Stimulated activated CD8-positive, alpha-beta memory T cell treated with anti-CD3 and anti-CD28 coated beads, Interleukin-2, amount 100 ng/mL, for 48 hours (primary cell): ENCODE data around the gene ZSWIM3.
"Not testable (repeated sequence)": the region's sequence is repeated elsewhere in the genome, so short reads cannot be mapped to it uniquely, and the experiment has no call there.

Experiments
- DNase-seq, 2 donors: peaks; one replicate each; pipeline ENCODE4 v3.0.0-alpha.2; 2020; ENCODE audit warnings: low read depth in 2 of 2

ZSWIM3 gene

DNA sequence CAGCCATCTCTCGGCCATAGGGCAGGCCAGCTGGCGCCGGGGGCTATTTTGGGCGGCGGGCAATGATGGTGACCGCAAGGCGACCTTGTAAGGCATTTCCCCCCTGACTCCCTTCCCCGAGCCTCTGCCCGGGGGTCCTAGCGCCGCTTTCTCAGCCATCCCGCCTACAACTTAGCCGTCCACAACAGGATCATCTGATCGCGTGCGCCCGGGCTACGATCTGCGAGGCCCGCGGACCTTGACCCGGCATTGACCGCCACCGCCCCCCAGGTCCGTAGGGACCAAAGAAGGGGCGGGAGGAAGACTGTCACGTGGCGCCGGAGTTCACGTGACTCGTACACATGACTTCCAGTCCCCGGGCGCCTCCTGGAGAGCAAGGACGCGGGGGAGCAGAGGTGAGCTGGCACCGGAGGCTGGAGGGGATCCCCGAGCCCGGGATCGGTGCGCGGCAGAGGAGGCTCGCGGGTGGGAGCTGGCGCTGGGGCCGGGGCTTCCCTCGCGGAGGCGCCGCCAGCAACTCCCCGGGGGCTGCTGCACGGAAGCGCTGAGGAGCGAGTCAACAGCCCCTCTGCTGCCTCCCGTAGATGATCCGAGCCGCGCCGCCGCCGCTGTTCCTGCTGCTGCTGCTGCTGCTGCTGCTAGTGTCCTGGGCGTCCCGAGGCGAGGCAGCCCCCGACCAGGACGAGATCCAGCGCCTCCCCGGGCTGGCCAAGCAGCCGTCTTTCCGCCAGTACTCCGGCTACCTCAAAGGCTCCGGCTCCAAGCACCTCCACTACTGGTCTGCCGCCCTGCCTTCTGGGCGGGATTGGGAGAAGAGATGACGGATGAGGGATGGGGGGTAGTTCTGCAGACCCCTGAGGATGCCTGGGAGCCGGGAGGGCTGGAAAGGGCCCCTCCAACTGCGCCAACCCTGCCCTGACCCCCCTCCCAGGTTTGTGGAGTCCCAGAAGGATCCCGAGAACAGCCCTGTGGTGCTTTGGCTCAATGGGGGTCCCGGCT, 33.9 kb downstream of the ZSWIM3 start, which contains the start of the genes CTSA and NEURL2:
Gene CTSA (plus strand): TSS at position 351 of the 999 bp plus-strand sequence. CDS start 234 bp downstream, at position 585.
Gene NEURL2 (minus strand): TSS at position 224 of the 999 bp plus-strand sequence. CDS start 217 bp downstream, at position 7.
- DNase-seq: peak; percentile 74 to 81

DNA sequence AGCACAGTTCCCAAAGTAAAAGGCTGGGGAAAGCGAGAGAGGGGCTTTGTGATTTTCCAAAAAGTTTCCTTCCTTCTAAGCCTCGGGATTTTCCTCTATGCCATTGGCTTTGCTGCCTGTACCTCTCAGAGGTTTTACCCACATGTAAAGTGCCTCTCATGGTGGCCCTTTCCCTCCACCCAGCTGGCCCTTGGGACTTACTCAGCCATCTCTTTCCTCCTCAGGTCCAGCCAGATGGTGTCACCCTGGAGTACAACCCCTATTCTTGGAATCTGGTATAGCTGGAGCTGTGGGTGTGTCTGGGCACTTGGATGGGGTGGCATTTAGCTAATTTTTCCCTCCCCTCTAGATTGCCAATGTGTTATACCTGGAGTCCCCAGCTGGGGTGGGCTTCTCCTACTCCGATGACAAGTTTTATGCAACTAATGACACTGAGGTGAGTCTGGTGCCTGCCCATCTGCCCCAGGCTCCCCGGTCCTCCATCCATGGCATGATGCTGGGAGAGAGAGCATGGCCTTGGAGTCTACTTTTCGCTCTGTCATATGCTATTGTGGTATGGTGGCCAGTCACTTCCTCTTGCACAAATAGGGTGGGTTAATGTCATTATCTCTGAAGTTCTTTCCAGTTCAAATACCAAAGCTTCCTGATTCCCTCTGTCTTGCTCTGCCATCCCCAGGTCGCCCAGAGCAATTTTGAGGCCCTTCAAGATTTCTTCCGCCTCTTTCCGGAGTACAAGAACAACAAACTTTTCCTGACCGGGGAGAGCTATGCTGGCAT, 34.8 kb downstream of the ZSWIM3 start:
- DNase-seq: no peak

DNA sequence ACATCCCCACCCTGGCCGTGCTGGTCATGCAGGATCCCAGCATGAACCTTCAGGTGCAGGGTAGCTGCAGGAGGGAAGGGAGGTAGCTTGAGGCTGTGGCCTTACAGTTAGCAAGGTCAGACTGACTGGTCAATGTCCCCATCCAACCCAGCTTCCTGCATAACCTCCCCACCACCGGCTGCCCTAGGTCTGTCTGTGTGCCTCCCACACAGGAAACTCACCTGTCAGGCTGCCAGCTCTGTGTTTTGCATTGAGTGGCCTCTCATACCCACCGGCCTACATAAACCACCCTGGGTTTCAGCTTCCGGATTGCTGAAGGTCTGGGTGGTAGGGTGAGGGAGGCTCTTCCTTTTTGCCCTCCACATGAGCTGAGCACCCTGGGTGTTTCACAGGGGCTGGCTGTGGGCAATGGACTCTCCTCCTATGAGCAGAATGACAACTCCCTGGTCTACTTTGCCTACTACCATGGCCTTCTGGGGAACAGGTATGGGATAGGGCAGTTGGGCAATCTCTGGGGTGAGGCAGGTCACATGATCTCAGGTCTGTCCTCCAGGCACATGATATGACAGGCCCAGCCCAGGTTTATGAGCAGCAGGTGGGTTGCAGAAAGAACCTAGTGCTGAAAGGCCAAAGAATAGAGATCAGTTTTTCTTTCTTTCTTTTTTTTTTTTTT, 35.5 kb downstream of the ZSWIM3 start:
- DNase-seq: no peak

DNA sequence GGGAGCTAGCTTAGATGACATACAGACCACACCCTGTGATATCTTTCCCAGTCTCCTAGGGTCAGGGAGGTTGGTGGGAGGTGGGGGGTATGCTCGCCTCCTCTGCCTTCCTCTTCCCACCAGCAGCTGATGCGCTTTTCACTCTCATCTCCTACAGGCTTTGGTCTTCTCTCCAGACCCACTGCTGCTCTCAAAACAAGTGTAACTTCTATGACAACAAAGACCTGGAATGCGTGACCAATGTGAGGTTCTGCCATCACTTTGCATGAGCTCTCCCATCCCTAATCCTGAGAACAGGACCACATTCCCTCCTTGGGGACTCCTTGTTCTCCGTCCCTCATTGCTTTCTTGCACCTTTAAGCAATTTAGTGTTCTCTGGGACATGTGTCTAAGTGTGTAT, 36.4 kb downstream of the ZSWIM3 start:
- no peak for DNase-seq

DNA sequence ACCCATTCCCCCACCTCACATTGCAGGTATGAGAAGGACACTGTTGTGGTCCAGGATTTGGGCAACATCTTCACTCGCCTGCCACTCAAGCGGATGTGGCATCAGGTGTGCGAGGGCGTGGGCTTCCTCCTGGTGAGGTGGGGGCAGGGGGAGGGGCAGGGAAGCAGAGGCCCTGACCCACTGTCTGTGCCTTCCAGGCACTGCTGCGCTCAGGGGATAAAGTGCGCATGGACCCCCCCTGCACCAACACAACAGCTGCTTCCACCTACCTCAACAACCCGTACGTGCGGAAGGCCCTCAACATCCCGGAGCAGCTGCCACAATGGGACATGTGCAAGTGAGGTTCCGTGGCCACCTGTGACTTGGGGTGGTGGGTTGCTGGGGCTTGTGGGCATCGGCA, 37.4 kb downstream of the ZSWIM3 start:
- DNase-seq: no peak

DNA sequence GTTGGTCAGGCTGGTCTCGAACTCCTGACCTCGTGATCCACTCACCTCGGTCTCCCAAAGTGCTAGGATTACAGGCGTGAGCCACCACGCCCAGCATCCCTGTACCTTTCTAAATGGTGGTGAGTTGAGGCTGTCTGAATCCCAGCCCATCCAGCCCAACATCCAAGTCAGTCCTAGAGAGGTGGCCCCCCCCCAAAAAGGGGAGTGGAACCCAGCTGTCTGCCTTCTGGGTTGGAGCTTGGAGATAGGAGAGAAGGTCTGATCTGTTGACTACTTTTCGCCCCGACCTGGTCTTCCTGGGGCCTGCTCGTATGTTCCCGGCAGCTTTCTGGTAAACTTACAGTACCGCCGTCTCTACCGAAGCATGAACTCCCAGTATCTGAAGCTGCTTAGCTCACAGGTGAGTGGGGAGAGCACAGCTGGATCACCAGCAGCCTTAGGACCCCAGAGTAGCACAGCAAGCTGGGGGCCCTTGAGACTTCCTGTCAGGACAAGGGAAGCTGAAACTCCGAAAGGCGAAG, 39.3 kb downstream of the ZSWIM3 start:
- DNase-seq: no peak

DNA sequence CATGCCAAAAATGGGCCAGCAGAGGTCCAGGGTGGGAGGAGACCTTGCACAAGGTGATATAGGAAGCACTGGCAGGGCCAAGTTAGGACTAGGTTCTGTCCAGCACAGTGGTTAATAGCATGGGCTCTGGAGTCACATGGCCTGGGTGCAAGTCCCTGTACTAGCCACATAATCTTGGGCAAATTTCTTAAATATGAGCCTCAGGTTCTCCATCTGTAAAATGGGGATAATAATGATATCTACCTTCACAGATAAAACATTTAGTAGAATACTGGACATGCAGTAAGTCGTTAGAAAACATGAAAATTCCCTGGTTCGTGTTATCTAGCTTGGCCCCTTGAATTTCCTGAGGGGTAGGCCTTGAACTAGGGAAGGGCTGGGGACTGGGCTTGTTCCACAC, 39.9 kb downstream of the ZSWIM3 start:
- no peak for DNase-seq

DNA sequence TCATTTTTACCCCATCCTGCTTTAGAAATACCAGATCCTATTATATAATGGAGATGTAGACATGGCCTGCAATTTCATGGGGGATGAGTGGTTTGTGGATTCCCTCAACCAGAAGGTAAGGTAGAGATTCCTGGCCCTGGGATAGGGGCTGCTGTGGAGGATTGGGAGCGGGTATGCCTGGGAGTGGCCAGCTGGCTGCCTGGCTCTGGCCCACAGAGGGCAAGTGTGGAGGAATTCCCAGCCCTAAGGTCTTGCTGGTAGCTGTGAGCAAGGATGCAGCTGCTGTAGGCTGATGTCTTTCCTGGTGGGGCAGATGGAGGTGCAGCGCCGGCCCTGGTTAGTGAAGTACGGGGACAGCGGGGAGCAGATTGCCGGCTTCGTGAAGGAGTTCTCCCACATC, 40.3 kb downstream of the ZSWIM3 start:
- no peak for DNase-seq

DNA sequence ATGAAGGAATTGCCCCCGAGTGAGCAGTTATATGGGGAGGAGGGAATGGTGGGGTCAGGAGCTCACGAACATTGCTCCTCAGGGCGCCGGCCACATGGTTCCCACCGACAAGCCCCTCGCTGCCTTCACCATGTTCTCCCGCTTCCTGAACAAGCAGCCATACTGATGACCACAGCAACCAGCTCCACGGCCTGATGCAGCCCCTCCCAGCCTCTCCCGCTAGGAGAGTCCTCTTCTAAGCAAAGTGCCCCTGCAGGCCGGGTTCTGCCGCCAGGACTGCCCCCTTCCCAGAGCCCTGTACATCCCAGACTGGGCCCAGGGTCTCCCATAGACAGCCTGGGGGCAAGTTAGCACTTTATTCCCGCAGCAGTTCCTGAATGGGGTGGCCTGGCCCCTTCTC, 40.9 kb downstream of the ZSWIM3 start:
- DNase-seq: no peak

DNA sequence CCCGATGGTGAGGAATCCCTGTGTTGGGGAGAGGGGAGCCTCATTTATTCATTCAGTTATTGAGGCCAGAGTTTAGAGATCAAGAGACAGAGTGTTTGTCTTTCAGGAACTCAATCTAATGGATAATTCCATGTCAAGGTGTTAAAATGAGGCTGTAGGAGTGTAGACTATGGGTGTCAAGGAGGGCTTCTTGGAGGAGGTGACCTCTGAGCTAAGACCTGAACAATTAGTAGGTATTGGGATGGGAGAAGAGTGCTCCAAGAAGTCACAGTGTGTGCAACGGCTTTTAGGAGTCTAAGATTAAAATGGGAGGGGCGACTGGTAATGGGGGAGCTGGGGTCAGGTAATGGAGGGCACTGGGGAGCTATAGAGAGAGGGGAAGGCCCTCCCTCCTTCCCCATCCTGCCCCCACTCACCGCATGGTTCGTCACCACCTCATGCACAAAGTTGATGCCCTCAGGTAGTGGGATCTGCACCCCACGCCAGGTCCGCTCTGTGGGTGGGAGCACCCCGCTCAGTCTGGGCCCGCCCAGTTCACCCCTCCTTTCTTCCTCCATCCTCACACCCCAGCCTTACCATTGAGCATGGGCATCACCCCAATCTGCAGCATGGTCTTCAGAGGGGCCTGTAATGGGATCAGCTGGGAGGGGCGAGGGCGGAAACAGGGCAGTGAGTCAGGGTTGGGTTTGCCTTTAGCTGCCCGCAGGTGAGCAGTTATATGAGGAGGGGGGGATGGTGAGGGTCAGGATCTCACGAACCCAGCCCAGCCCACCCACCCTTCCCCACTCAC, 41.8 kb downstream of the ZSWIM3 start:
- DNase-seq: no peak

DNA sequence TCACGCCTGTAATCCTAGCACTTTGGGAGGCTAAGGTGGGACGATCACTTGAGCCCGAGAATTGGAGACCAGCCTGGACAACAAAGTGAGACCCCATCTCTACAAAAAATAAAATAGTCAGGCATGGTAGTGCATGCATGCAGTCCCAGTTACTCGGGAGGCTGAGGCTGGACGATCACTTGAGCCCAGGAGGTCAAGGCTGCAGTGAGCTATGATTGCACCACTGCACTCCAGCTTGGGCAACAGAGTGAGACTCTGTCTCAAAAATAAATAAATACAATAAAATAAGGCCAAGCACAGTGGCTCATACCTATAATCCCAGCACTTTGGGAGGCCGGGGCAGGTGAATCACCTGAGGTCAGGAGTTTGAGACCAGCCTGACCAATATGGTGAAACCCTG, 43.9 kb downstream of the ZSWIM3 start:
- not testable (repeated sequence) for DNase-seq

DNA sequence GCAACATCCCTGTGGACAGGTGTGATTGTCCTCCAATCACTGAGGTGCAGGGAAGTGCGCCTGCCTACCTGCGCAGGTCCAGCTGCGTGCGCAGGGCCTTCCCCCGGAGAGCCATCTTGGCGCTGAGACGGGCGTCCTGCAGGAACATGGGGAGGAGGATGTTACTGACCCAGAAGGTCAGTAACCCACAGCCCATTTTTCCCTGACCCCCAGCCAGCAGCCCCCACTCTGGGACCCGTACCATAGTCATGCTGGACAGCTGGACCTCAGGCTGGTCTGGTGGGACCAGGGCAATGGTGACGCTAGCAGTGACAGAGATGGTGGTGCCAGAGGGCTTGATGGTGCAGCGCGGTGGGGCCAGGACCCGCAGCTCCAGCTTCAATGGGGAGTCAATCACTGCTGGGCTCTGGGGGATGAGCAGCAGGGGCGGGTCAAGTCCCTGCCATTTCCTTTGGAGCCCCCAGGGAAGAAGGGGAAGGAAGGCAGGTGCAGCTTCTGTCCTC, 44.8 kb downstream of the ZSWIM3 start:
- DNase-seq: no peak

DNA sequence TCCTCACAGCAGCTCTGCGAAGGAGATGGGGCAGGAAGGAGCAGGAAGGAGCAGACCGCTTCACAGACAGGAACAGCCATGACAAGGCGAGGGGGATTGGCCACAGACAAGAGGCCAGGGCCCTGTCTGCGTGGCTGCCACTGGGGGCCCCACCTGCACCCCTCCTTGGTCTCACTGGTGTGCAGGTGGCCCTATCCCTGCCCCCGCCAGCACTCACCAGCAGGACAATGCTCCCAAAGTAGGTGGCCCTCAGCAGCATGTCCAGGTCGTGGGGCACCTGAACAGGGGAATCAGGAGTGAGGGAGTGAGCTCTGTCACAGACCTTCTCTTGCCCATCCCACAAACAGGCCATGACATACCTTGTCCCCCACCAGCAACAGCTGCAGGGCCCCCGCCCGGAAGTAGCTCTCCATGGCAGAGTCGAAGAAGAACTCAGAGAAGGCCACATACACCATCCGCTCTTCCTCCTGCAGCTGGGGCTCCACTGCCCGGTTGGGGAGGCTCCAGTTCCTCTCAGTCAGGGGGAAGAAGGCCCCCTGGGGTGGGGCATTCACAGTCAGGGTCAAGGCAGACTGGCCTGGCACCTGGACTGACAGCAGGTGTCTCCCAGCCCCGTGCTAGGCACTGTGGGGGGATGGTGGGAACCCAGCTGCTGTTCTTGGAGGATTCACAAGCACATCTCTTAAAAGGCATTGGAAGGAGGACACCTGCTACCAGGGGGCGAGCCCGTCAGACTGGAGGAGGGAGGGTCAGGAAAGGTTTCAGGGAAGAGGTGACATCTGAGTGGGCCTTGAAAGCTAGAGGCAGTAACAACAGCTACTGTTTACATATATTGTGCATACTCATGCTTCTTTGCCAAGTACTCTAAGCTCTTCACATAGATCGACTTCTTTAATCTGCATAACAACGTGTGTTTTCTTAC, 47.4 kb downstream of the ZSWIM3 start:
- DNase-seq: no peak

DNA sequence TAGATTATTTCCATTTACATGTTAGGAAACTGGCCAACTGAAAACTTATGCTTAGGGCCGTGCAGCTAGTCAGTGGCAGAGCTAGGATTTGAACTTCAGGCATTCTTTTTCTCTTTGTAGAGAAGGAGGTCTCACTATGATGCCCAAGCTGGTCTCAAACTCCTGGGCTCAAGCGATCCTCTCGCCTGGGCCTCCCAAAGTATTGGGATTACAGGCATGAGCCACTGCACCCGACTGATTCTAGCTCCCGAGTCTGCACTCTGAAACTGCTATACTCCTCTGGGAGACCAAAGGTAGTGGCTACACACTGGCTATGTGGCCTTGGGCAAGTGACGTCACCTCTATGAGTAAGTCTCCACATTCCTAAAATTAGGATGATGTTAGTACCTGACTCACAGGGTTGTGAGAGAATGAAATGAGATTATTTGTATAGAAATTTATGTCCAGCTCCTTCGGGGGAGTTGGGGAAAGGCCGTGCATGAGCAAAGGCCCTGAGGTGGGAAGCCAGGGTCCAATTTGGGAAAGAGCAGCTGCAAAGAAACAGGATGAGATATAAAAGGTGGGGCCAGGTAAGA, 48.2 kb downstream of the ZSWIM3 start:
- no peak for DNase-seq

DNA sequence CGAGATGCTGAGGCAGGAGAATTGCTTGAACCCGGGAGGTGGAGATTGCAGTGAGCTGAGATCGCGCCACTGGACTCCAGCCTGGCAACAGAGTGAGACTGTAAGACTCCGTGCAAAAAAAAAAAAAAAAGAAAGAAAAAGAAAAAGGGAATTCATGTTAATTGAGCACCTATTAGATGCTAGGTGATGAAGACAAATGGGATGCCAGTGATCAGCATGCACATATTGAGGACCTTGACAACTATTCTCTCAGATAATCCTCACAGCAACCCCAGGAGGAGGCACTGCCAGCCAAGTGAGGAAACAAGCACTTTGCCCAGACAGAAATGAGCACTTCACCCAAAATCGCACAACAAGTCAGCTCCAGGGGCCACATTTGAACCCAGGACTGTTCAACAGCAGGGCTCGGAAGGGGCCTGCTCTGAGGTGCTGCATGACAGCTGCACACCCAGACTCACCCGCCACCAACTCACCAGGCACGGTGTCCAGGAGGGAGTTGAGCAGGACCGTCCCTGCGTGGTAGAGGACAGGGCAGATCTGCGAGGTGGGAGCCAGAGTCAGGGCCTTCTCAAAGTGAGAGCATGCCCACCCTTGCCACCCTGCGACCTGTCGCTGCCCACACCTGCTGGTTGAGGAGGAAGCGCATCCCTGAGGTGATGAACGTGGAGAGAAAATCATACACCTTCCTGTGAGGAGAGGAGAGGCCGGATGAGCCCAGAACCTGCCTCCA, 50.0 kb downstream of the ZSWIM3 start:
- no peak for DNase-seq

DNA sequence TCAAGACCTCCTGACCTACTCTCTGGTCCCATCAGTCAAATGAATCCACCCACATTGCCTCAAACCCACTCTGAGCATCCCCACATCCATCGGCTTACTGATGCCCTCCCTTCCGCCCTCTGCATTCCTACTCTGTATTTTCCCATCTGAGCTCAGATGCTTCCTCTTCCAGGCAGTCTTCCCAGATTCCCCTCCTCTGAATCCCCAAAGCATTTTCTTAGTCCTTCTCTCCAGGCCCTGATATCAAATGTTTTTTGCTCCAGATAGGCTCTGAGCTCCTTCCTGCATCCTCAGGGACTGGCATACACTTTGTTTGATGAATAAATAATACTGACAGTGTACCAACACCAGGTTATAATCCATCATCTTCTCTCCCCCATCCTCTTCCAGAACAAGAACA, 50.7 kb downstream of the ZSWIM3 start:
- DNase-seq: no peak

DNA sequence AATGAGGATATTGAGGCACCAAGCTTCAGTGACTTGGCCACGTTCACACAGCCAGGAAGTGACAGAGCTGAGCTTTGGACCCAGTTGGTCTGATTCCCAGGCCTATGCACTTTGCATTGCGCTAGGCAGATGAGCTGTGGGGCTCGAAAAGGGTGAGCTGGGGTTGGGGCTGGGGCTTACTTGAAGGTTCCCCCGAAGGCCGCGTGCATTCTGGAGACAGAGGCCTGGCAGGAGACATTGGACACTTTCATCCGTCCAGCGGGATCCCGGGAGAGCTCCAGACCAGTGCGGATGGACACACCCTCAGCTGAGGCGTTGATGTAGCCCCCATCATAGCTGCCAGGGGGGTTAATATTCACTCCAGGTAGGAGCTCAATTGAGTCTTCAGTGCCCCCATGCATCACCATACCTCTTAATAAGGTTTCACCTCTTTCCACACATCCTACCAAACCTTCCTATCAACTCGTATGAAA, 52.0 kb downstream of the ZSWIM3 start:
- no peak for DNase-seq
